Measurements from ENCODE around the gene HSD17B3.
"Not testable (repeated sequence)": the region's sequence is repeated elsewhere in the genome, so short reads cannot be mapped to it uniquely, and the experiment has no call there.

Gene HSD17B3

DNA sequence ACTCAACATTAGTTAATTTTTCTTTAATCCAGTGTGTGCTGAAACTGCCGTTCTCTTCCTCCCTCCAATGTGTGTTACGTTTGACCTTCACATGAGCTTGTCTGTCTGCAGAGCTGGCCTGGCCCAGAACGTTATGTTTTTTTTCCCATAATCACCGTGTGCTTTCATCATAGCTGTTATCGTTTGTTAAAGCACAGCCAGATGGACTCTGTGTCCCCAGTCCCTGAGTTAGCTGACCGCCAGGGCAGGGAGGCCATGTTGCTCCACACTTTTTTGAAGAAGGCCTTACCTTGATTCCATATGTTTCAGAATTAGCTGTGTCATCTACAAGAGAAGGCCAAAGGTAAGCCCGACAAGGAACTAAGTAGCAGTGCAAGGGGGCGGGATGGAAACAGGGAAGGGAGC is 55.7 kb downstream of the HSD17B3 start:
- TF ChIP-seq, protein P1, sequence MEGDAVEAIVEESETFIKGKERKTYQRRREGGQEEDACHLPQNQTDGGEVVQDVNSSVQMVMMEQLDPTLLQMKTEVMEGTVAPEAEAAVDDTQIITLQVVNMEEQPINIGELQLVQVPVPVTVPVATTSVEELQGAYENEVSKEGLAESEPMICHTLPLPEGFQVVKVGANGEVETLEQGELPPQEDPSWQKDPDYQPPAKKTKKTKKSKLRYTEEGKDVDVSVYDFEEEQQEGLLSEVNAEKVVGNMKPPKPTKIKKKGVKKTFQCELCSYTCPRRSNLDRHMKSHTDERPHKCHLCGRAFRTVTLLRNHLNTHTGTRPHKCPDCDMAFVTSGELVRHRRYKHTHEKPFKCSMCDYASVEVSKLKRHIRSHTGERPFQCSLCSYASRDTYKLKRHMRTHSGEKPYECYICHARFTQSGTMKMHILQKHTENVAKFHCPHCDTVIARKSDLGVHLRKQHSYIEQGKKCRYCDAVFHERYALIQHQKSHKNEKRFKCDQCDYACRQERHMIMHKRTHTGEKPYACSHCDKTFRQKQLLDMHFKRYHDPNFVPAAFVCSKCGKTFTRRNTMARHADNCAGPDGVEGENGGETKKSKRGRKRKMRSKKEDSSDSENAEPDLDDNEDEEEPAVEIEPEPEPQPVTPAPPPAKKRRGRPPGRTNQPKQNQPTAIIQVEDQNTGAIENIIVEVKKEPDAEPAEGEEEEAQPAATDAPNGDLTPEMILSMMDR (conservative IDR thresholded peaks at IDR 0.05), result no peak
- no peak for TF ChIP-seq ZFX (IDR thresholded peaks at IDR 0.05)
- no peak overlapping the region for H3K27ac ChIP-seq

DNA sequence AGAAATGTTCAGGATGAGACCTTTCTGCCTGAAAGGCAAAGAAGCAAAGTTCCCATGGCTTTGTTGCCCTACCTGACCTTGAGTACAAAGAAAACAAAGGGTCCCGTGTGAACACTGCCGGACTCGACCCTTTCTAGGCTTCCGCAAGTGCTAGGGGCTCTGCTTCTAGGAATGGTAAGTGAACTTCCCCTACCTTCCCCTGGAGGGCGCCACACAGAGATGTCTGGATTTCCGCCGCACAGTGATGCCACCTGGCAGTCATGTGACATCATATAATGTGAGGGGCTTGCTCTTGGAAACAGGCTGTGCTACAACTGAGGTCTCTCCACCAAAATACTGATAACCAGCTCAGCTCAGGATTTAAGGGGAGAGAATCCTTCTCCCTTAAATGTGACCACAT is 56.6 kb downstream of the HSD17B3 start:
- no peak overlapping the region for H3K27ac ChIP-seq
- no peak for TF ChIP-seq ZFX (IDR thresholded peaks at IDR 0.05)
- TF ChIP-seq, protein P1 (conservative IDR thresholded peaks at IDR 0.05), result no peak; the same call in 1 of the 2 replicates

DNA sequence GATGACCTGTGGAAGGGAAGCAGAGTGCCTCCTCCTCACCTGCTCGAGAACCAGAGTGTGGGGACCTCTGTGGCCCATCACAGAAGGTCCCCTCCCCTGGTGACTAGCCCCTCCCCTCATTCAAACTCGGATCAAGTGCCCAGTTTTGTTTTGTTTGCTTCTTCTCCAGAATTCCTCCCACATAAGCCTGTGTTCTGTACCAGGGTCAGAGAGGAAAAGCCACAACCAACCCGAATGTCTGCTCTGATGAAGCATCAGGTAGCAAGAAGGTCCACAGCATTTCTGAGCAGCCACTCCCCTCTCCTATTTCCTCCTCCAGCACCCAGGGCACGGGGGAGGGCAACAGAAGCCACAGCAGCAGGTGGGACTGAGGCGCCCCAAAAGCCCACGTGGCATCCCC is 58.2 kb downstream of the HSD17B3 start:
- H3K27ac ChIP-seq, result no peak overlapping the region
- TF ChIP-seq ZFX (IDR thresholded peaks at IDR 0.05), result no peak
- TF ChIP-seq, protein P1 (conservative IDR thresholded peaks at IDR 0.05), result no peak

DNA sequence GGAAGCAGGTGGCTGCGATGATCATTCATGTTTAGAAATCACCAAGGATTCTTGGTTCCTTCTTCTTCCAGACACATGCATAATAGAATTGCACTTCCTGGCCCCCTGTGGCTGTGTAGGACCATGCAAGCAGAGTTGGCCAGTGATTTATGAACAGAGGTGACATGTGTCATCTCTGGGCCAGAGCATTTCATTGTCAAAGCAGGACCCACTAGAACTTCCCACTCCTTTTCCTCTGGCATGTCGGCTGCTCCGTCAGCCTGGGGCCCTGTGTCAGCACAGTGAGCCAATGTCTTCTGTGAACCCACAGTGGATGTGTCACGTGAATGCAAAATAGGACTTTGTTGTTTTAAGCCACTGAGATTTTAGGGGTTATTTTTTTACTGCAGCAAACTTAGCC is 59.2 kb downstream of the HSD17B3 start:
- TF ChIP-seq ZFX (IDR thresholded peaks at IDR 0.05), result no peak
- TF ChIP-seq, protein P1 (conservative IDR thresholded peaks at IDR 0.05), result no peak
- H3K27ac ChIP-seq, result no peak overlapping the region

DNA sequence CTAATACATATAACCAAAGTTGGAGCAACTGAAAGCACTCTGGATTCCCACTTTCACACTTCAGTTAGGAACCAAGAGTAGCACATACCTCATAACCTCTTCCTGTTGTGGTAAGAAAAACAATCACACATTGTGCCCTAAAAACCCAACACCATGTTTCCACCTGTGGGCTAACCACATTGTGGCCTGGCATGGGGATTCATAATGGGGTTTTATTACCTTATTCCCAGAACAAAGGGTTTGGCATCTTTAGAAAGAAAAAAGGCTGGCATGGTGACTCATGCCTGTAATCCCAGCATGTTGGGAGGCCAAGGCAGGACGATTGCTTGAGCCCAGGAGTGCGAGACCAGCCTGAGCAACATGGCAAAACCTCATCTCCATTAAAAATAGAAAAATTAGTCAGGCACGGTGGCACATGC is 60.6 kb downstream of the HSD17B3 start:
- TF ChIP-seq, protein P1 (conservative IDR thresholded peaks at IDR 0.05), result no peak
- no peak for TF ChIP-seq ZFX (IDR thresholded peaks at IDR 0.05)
- H3K27ac ChIP-seq, result no peak overlapping the region

DNA sequence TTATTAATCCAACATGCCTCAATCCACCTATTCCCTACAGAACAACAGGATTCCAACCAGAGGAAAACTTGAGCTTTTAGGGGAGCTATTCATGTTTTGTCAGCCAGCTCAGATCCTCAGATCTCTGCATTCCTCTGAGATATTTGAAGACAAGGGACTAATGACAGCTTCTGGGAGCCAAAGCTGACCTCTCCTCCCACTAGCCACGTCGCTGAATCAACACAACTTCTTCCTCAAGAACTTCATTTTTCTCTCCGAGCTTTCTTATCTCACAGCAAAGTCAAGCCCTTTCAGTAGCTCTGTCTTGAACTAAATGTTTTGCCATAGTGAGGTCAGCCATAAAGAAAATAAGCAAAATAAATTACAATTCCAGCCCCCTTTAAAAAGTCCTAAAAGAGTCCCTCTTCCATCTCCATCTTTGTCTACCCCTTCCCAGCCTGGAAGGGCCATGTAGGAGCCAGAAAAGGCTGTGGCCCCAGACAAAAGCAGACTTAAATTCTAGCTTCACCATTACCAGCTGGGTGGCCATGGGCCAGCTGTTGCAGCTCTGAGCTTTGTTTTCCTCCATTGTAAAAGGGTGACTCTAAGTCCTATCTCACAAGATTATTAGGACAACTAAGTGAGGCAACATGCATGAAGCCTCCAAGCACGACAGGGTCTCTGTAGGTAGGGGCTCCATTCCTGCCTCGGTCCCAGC is 65.0 kb downstream of the HSD17B3 start:
- TF ChIP-seq, protein P1 (conservative IDR thresholded peaks at IDR 0.05), result no peak
- TF ChIP-seq ZFX (IDR thresholded peaks at IDR 0.05), result no peak
- H3K27ac ChIP-seq, result no peak overlapping the region

DNA sequence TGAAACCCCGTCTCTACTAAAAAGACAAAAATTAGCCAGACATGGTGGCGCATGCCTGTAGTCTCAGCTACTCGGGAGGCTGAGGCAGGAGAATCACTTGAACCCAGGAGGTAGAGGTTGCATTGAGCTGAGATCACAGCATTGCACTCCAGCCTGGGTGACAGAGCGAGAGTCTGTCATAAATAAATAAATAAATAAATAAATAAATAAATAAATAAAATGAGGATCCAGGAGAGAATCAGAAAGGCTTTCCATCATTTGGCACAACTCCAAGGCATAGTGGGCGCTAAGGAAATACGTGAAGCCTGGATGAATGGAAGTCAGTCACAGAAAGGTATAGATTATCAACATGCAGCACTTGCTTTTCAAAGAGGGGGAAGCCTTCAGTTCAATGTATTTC is 65.6 kb downstream of the HSD17B3 start:
- H3K27ac ChIP-seq, result not testable (repeated sequence)
